GM21723 (cell line): ENCODE data around the gene ELOVL5.
"Not testable (repeated sequence)": the region's sequence is repeated elsewhere in the genome, so short reads cannot be mapped to it uniquely, and the experiment has no call there.

Experiments used
- ATAC-seq: cut with Tn5 transposase; IDR thresholded peaks from one replicate; pipeline ENCODE4 v1.9.1; 2021; ENCODE audit warnings: mild to moderate bottlenecking, moderate library complexity; ENCODE audit not compliant: unreplicated experiment

ELOVL5 gene

DNA sequence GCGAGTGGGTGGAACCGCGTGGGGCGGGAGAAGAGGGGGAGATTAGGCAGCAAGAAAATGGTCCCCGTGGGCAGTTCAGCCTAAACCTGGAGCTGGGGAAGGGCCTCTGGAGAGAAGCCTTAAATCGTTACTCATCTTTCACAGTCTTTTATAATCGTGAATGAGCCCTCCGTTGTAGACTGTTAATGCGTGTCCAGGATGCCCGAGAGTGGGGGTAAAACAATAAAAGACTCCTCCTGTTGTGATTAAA, 11.0 kb upstream of the ELOVL5 start:
- peak; percentile 5 for ATAC-seq

DNA sequence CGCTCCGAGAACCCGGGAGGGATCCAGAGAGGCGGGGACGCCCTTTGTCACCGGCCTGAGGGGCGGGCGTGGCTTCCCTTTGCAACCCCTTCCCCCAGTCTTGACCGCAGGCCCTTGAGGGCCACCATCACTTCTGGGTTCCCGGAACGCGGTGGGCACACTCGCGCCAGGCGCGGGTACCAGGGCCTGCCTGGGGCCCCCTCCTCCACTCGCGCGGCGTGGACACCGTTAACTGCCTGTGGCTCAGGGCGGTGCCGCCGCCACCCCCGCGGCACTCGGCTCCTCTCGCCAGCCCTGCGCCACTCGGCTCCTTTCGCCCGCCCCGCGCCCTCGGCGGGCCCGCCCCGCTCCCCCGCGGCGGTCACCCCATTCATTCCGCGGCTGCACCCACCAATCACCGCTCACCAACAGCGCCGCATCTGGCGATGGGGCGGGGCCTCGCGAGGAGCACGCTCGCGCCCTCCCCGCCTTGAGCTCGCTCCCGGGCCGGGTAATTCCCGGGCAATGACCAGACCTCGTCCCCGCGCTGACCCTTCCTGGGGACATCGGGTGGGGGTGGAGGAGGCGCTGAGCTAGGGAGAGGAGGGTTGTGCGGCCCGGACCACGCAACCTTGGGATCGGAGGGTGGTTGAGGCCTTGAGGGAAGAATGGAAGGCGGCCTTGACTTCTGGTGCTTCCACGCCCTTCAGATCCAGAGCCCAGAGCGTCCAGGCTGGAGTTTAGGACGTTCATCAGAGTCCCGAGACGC, 10.5 kb upstream of the ELOVL5 start:
- ATAC-seq = peak; percentile 95

DNA sequence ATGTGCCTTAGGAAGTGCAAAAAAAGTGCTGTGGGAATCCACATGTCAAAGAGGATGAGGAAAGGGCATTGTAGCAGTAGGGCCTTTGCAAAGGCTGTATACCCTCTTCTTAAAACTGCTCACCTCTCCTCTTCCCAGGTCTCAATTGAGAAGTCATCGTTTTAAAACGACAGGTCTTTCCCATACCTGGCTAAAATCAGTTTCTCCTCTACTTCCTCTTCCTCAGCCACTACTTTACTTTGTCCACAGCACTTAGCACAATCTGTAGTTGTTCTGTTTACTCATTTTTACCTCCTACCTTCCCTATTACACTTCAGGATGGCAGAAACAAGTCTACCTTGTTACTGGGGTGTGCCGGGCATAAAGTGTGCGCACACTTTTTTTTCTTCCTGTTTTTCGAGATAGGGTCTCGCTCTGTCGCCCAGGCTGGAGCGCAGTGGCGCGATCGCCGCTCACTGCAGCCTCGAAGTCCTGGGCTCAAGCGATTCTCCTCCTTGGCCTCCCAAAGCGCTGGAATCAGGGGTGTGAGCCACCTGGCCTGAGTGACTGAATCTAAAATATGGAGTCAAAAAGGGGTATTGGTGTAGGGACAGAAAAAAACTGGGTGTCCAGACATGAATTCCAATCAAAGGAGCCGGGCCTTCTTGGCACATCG, 9.8 kb upstream of the ELOVL5 start:
- peak; percentile 23 for ATAC-seq

DNA sequence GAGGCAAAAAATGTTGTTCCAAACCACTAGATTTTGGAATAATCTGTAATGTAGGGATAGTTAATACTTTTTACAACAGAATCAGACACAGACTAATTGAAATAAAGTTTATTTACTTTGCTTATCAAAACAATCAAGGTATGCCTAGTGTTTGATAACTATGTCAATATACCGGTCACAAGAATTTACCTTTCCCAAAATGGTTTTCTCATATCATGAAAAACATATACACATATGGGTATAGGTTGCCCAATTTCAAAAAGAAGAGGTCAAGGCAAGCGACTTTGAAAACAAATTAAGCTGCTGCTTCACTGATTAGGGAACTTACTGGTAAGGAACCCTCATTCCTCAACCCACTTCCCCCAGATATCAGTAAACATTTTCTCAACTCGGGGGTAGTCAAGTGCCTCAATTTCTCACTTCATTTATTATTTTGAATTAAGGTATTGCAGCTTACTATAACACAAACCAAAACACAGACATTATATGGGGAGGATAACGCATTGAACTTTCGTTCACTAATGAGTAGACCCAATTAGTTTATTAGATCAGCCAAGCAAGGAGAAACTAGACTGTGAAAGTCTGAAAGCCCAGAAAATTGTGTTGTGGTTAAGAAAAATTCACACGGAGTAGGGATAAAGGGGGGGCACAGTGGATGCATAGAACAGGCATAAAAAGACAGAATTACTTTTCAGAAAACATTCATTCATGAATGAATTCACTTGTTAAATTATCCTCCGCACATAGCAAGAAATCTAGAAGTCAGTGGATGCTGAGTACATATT, 9.0 kb upstream of the ELOVL5 start:
- ATAC-seq = no peak

DNA sequence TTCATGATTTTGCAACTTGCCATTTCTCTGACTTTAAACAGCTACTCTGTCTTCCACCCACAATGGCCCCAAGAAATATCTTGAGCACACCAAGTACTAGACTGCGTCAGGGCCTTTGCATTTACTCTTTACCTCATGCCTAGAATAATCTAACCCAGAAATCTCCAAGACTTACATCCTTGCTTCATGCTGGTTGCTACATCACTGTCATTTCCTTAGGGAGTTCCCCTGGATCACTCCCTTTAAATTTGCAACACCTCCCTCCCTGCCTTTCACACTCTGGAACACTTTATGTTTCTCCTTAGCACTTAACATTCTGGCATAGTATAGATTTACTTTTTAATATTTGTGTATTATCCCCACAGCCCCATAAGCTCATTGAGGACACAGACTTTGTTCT, 4.9 kb upstream of the ELOVL5 start:
- ATAC-seq = no peak

DNA sequence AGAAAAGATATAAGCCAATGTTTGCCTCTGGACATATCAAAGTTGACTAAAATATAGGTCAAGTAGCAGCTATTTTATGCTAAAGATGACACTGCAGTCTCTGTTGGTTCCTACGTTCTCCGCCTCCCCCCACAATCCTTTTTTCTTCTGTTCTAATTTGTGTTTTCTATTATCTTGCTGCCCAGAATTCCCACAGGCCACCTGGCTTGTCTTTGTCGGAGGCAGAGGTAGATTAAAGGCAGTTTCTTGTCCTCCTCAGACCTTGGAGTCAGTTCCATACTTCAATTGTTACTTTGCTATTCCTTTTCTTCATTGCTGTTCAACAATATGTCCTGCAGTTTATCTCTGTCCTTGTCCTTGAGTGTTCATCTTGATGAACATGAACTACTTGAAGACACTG, 3.6 kb upstream of the ELOVL5 start:
- ATAC-seq = no peak

DNA sequence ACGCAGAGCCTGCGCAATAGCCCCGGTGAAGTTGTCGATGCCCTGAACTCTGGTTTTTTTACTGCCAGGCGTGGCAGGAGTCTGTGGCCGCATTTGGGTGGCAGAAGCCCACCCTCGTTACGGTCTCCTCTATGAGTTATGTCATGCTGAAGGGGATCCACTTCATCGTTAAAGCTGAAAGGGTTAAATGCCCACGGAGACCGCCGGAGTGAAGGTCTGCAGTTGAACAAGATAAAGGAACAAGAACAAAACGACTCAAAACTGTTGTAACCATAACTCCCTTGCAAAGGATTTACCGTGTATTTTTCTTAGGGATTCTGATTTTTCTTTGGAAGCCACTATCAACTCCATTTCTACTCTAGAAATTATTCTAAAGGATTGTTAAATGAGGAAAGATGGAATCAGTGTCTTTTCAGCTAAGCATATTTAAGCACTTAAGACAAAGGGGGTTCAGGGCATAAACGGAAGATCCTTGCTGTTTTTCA, 501 bp upstream of the ELOVL5 start:
- ATAC-seq = no peak

DNA sequence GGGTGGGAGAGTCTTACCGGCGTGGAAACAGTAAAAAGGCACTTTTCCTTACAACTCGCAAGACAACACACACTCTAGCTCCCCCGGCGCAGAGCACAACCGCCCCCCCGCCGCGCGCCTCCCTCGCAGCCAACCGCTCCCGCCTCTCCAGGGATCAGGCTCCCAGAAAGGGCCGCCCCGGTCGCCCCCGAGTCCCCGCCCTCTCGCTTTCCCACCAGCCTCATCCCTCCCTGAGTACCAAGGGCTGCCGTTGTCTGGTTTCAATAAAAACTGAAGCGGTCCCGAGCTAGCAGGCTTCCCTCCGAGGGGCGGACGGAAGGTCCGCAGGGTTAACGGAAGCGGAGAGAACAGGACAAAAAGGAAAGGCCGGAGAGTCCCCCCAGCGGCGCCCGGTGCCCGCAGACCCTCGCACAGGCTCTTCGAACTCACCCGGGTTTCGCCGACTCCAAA, 804 bp downstream of the ELOVL5 start:
- ATAC-seq = peak; percentile 37

DNA sequence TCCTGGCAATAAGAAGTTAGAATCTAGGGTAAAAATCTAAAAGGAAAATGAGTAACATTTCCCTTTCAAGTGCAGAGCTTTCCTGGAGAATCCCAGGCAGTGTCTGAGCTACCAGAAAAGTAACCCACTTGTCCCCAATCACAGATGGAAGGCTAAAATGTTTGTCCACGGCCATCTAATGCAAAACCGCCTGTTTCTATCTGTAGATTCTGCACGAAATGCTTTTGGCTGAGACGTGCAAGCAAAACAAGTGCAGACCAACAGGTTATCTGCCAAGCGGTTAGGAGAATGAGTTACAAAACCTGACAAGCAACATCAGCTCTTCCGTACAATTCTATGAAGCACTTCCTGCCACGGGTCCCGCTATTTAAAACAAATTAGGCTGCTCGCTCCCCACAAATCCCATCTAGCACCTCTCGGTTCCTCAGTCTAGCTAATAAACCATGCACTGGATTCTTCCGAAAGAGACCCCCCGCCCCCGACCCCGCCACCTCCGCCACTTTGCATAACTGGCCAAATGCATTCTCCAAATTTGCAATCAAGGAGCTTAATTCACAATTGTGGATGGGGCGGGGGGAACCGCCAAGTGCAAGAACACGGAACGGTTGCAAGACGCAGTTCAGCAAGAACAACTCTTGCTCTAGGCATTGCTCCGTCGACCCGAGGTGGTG, 1.4 kb downstream of the ELOVL5 start:
- peak; percentile 14 for ATAC-seq

DNA sequence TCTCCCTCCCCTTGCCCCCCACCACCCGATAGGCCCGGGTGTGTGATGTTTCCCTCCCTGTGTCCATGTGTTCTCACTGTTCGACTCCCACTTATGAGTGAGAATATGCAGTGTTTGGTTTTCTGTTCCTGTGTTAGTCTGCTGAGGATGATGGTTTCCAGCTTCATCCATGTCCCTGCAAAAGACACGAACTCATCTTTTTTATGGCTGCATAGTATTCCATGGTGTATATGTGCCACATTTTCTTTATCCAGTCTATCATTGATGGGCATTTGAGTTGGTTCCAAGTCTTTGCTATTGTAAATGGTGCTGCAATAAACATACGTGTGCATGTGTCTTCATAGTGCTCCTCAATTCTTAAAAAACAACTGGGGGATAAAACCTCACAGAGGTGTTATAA, 2.7 kb downstream of the ELOVL5 start:
- not testable (repeated sequence) for ATAC-seq

DNA sequence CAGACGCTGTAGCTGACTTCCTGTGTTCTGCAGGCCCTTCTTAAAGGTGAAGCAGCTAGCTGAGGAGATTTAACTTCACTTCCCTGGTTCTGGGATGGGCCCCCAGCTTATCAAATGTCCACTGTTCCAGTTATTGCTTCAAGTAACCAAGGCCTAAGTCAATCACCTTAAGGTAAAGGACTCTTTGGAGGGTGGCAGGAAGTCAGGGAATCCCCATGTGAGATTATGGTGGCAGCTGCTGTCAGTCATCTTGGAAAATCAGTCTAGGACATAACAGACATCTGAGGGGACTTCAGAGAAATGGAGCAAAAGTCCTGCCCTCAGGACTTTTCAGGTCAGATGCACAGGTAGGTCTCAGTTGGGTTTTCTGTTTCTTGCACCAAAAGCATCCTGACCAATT, 3.8 kb downstream of the ELOVL5 start:
- ATAC-seq = no peak

DNA sequence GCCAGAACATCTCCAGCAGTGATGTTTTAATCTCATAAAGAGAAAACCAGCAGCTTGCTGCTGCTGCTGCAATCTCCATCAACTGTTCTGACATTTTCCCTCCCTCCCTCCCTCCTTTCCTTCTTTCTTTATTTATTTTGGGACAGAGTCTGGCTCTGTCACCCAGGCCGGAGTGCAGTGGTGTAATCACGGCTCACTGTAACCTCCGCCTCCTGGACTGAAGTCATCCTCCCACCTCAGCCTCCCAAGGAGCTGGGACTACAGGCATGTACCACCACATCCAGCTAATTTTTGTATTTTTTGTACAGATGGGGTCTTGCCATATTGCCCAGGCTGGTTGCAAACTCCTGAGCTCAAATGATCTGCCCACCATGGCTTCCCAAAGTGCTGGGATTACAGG, 5.7 kb downstream of the ELOVL5 start:
- no peak for ATAC-seq

DNA sequence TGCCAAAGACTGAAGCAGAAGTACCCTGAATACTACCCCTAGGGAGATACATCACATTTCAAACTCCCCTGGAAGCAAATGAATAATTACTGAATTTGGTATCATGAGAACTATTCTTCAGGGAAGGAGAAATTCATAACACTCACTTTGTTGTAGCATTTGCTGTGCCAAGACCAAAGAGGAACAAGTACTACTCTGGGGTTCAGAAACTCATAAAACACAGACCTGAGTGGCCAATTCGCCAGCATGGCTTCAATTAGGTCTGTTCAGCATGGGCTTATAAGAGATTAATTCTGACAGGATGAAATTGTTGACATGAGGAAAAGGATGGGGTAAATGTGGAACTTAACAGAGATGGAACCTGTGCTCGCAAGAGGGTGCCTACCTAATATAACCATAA, 6.5 kb downstream of the ELOVL5 start:
- ATAC-seq = no peak

DNA sequence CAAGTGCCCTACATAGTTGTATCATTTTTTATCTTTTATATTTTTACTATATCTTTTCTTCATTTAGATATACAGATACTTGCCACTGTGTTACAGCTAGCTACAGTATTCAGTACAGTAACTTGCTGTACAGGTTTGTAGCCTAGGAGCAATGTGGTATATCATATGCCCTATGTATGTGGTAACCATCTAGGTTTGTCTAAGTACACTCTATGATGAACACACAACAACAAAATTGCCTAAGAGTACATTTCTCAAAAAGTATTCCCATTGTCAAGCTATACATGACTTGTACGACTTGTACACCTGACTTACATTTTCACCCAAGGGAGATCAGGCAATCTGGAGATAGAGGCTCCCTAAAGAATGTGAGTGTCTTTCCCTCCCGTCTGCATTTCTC, 8.2 kb downstream of the ELOVL5 start:
- ATAC-seq = no peak

DNA sequence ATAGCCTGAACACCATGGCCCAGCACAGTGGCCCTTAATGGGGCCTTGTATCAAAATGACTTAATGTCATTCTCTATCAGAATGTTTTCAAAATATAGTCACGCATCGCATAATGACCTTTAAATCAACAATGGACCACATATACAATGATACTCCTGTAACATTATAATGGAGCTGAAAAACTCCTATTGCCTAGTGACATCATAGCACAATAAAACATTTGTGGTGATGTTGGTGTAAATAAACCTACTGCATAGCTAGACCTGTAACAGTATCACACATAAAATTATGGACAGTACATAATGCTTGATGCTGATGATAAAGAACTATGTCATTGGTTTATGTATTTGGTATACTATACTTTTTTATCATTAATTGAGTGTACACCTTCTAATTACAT, 9.3 kb downstream of the ELOVL5 start:
- no peak for ATAC-seq

DNA sequence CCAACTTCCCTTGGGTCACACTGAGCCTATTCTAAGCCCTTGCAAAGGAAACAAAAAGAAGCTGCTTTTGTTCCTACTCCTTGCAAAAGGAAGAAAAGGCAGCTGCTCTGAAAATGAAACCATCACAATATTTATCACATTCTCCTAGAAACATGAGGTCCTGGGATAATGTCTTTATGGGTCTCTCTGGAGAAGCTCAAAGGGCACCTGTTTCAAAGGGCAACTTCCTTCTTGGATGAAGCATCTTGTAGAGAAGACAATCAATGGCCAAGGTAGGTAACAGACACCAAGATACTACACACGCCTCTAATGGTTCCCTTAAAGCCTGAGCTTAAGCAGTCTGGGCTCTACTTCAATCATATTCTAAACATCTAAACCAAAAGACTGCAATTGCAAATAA, 10.4 kb downstream of the ELOVL5 start:
- no peak for ATAC-seq

DNA sequence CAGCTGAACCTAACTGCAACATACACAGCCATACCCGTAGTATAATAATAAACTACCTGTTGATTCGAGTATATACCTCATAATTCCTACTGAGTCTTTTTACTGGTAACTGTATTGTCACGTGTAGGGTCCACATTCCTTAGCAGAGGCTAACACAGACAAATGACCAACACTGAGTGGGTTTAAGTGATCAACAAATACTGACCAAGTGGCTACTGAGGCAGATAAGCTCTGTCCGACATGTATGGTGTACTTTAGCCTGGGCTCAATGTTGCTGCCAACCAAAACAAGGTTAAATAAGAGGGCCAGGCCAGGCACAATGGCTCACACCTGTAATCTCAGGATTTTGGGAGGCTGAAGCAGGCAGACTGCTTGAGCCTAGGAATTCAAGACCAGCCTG, 12.7 kb downstream of the ELOVL5 start:
- ATAC-seq = no peak

DNA sequence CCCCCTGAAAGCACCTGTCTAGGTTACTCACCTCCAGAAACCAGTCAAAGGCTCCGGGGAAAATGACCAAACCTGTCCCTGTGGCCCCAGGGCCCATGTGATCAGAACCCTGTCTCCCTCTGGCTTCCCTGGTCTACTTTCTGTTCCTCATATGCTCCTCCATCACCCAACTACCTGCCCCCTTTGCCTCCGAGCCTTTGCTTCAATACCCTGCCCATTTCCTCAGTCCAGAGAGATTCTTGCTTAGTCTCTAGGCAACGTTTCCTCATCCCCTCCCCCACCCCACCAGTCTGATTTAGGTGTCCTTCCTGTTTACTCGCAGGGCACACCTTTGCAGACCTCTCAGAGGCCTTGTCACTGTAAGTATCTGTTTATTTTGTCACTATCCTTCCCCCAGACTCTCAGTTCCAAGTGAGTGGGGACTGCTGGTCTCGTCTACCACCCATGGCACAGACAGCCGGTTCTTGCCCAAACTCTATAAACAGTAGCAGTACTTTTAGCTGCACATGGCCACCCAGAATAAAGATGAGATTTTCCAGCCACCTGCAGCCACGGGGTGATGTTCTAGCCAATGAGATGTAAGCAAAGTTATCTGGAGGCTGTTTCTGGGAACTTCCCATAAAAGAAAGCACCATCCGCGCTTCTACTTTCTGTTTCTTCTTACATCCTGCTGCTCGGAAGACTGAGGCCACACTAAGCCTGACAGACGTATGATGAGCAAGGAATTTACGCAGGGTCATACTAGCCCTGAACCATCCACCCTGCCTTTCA, 13.3 kb downstream of the ELOVL5 start:
- peak; percentile 91 for ATAC-seq

DNA sequence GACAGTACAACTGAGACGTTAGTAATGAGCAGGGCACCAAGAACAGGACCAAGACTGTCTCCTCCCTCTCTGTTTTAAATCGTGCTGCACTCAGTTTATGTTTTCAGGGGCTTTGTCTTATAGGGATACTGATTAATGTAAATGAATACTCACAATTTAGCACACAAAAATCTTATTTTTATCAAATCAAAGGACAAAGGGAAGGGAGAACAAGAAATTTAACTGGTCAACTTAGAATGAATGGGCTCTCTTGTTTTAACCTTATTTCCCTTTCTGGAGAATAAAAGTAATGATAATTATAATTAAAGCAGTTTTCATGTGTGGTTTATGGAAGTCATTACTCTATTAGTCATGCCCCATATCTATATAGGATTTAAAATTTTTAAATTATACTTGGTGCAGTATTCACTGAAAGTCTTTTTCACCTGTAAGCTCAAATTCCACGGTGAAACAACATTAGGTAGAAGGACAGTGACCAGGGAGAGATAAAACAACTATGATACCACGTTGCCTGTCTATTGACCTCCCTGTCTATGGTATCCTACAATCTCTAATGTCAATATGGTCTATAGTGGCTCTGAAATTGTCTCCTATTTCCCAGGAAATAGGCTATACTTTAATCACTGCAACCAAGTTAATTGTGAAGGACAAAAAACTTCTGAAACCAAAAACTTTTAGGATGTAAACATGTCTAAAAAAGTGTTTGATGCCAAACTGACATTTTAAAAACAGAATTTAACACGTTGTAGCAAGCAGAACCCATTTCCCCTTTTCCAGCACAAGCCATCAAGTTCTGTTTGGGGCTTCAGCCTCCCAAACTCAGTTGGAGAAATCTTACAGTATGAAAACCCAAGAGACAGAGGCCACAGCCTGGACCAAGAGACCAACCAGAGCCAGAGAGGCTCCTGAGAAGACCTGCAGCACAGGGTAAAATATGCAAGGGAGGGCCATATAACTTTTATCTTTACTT, 15.0 kb downstream of the ELOVL5 start:
- no peak for ATAC-seq

DNA sequence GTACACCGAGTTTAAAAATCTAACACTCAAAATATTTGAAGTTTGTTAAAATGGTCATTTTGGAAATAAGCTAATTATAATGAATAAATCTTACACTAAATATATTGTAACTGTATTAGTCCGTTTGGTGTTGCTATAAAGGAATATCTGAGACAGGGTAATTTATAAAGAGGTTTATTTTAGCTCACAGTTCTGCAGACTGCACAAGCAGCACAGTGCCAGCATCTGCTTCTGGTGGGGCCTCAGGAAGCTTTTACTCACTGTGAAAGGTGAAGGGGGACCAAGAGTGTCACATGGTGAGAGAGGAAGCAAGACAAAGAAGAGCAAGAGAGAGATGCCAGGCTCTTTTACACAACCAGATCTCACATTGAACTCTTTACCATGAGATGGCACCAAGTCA, 17.1 kb downstream of the ELOVL5 start:
- no peak for ATAC-seq
